H1 (cell line): ENCODE measurements around the gene SETD9. TPM values are rescaled to one million over a fixed set of nuclear protein-coding genes. Genes with fewer than 3 reads are reported as not detected.

ENCODE experiments used
- EP300 ChIP-seq, 2 experiments: IDR thresholded peaks; 1 replicate in 1 of 2; 2 replicates in 1 of 2; pipeline ENCODE4 v1.6.1; 2011 to 2012; ENCODE audit warnings: low read depth in 2 of 2, low read length in 2 of 2, mild to moderate bottlenecking in 2 of 2, borderline replicate concordance in 1 of 2, inconsistent platforms in 1 of 2, moderate library complexity in 1 of 2
- polyA plus RNA-seq, 7 experiments: library from polyadenylated mRNA; depleted of rRNA in 3 of 7; stranded (reverse) in 5 of 7; unstranded in 2 of 7; fragments of >200 nt in 5 of 7; fragments of 200-250 nt in 2 of 7; gene quantifications; 1 replicate in 5 of 7; 2 replicates in 1 of 7; 4 replicates in 1 of 7; pipeline versions ENCODE4 v1.2.1 to v1.2.3, GENCODE V29; 2011 to 2013; ENCODE audit warnings: missing spikeins in 2 of 7, mixed read lengths in 2 of 7
- total RNA-seq: library from RNA; stranded (reverse); fragmentation: NEBNext Ultra II Directional; extraction: Animal tissue kit (Norgen Biotek cat#: 25700); gene quantifications from 2 replicates; pipeline ENCODE4 v1.2.1, GENCODE V29; 2021
- TF ChIP-seq, protein P1 (sequence below): IDR thresholded peaks from 2 replicates; pipeline ENCODE4 v1.6.1; 2012; ENCODE audit warnings: inconsistent platforms

SETD9 gene
- total and polyA plus RNA-seq, 2 of the 8 experiments (the other 6 are each of a cell fraction or from before 2014, with no cell fraction given), result 4.5 to 11.9 TPM

DNA sequence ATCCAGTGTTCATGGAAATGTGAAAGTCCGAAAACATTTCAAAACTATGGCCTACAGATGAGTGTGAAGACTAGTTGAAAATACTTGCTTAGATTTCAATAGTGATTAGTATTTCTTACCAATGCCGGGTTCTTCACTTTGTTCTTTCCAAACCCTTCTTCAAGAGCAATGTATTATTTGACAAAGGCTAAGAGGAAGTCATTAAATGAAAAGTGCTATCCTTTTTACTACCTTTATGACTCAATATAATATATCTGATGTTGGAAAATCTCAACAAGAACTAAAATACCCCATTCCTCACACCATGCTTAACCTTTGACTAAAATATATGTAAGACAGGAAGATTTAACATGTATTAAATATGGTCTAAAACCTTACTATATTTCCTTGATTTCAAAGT is 49.2 kb downstream of the SETD9 start (continued):
- TF ChIP-seq EP300 (IDR thresholded peaks at IDR 0.05; ENCODE audit: borderline replicate concordance in 1 of 2, low read depth in 2 of 2, low read length in 2 of 2), result no peak
- TF ChIP-seq, protein P1, sequence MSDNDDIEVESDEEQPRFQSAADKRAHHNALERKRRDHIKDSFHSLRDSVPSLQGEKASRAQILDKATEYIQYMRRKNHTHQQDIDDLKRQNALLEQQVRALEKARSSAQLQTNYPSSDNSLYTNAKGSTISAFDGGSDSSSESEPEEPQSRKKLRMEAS, result no peak
